HG03095 (cell line): ENCODE measurements around the gene TMEM171.

ENCODE experiments used
- ATAC-seq: cut with Tn5 transposase; IDR thresholded peaks from one replicate; pipeline ENCODE4 v1.9.1; 2021; ENCODE audit warnings: moderate library complexity; ENCODE audit not compliant: unreplicated experiment

Gene TMEM171, protein sequence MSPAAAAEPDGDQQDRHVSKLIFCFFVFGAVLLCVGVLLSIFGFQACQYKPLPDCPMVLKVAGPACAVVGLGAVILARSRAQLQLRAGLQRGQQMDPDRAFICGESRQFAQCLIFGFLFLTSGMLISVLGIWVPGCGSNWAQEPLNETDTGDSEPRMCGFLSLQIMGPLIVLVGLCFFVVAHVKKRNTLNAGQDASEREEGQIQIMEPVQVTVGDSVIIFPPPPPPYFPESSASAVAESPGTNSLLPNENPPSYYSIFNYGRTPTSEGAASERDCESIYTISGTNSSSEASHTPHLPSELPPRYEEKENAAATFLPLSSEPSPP

DNA sequence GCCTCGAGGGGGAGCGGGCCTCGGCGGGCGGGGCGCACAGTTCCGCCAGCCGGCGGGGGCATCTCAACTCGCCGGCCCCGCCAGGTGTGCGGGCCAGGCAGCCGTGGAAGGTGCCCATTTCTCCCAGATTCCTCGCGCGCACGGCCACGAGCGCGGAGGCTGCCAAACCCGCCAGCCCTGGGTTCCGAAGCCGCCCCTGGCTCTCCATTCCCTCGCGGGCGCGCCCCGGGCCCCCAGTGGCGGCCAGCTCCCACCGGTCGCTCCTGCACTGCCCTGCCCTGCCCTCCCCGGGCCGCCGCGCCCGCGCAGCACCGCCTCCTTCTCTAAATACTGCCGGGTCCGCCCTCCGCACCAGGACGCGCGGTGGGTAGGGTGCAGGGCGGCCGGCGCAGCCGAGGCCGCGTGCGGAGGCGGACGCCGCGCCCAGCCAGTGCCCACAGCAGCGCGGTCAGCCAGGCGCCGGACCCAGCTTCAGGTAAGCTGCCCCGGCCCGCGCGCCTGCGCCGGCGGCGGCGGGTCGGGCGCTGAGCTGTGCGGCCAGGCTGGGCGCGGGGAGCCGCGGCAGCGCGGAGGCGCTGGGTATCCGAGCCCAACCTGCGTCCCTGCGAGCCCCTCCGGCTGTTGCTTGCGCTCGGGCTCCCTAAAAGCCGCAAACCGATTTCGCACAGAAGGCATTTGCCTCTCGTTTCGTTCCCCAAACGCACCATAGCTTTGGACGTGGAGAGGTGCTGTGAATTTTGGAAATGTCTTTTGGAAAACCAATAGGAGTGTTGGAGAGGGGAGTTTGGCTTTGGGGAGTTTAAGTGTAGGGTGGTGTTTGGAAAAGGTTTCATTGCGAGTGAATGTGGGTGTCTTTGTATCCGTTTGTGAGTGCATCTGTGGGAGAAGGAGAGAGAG, at the start of gene TMEM171:
TMEM171 (plus strand) TSS at position 354 of the 897 bp plus-strand sequence. CDS start 2,799 bp downstream, outside the sequence.
- no peak for ATAC-seq

DNA sequence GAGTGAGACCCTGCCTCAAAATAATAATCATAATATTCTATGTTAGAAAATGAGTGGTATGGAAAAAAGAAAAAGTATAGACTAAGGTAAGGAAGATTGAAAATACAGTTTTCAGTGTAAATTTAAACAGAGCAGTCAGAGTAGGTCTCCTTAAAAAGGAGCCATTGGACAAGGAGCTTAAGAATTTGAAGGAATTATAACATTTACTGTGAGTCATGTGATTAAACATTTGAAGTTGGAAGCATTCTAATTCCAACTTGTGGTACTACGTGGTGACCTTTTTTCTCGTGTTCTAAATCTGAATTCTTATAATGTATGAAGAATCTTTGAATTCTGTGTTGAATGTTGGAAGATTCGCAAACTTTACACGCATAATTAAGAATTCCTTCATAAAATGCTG, 39.3 kb upstream of the TMEM171 start:
- no peak for ATAC-seq

DNA sequence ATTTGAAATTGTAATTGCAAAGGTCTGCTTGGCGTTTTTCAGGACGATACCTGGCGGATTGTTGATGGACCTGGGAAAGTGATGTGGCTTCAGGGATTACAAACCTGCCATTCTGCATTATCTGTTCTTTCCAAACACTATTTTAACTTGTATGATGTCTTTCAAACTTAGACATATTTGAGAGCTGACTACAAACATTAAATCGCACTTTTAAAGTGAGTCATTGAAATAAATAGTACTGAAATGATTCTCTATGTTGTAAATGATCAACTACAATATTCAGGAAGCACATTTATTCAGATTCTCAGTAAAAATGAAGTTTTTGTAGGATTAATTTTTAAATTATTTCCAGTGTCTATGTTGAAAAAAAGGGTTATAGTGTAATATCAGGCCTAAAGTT, 32.3 kb upstream of the TMEM171 start:
- ATAC-seq = no peak

DNA sequence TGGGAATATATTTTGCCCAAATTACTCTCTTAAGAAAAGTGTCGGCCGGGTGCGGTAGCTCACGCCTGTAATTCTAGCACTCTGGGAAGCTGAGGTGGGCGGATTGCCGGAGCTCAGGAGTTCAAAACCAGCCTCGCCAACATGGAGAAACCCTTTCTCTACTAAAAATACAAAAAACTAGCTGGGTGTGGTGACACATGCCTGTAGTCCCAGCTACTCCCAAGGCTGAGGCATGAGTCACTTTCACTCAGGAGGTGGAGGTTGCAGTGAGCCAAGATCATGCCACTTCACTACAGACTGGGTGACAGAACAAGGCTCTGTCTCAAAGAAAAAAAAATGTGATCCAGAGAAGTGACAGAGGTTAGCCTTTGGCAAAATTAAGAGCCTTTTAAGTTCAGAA, 26.4 kb upstream of the TMEM171 start:
- no peak for ATAC-seq

DNA sequence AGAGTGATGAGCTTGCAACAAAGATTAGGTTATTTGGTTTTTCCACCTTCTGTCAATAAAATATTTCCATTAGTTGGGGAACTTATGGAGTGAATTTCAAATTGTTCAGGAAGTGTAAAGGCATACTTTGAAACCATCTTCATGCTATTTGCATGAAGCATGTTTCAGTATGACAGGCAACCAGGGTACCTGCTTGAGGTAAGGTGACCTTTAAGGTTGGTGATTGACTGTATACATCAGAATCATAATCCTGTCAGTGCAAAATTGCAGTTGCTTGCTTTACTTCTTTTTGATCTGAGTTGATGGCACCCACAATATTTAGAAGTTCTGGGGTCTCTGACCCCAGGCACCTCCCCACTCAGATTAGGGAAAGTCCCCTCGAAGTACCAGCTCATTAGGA, 26.0 kb upstream of the TMEM171 start:
- no peak for ATAC-seq

DNA sequence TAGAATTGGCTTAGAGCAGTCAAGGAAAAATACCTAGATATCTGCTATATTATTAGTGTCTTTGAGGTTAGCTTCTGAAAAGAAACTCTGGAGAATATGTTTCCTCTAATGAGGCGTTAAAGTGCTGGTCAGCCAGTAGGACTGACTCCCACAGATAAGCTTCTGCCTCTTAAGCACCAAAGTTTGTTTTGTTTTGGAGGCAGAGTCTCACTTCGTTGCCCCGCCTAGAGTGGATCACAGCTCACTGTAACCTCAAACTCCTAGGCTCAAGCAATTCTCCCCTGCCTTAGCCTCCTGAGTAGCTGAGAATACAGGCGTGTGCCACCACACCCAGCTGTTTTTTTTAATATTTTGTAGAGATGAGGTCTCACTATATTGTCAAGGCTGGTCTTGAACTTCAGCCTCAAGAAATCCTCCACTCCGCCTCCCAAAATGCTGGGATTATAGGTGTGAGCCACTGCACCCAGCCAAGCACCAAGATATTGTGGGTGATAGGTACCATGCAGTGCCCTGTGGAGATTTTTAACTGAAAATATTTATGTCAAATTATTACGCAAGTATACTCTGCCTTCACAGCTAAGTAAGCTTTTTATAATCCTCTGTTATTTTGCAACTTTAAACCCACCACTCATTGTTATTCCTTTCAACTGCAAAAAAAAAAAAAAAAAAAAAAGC, 24.7 kb upstream of the TMEM171 start:
- ATAC-seq = no peak

DNA sequence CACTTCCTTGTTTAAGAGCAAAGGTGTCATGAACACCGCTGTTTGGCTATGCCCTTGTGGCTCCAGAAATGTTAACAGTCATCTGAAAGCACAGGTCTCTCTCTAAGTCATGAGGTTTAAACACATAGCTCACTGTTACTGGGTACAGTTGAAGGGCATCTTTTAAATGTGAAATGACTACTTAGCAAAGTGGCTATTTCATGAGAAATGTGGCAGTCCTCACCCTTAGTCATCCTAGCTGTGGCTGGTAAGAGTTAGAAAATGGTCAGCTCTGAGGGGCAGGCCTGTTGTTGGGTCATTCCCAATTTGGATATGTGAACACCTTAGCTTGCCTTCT, 24.2 kb upstream of the TMEM171 start:
- no peak for ATAC-seq

DNA sequence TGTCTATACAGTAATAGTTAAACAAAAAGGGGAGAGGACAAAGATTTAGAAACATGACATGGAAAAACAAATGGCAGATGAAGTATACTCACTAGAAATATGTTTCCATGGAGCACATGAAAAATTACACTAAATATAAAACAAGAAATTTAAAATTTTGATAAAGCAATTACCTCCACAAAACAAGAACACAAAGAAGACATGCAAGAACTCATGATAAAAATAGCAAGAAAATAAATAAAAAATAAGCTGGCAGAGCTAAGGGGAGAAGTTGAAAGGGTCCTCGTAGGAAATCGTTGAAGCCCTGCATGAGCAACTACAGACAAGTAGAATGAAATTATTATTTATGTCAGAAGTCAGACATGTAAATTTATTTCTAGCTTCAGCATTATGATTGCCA, 22.6 kb upstream of the TMEM171 start:
- ATAC-seq = no peak

DNA sequence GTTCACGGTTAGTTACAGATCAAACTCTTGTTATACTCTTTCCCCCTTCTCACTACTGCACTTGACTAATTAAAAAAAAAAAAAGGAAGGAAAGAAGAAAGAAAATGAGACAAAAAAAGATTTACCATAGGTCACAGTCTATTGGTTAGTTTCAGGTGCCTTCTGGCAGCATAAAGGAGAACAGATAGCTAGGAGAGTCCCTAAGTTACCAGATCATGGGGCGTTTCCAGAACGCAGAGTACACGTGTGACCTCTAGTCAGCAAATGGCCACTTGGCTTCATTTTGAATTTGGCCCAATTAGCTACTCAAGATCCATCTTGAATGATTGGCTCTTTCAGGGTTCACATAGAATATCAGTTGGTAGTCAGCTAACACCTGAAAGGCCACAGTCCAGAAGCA, 20.3 kb upstream of the TMEM171 start:
- ATAC-seq = no peak

DNA sequence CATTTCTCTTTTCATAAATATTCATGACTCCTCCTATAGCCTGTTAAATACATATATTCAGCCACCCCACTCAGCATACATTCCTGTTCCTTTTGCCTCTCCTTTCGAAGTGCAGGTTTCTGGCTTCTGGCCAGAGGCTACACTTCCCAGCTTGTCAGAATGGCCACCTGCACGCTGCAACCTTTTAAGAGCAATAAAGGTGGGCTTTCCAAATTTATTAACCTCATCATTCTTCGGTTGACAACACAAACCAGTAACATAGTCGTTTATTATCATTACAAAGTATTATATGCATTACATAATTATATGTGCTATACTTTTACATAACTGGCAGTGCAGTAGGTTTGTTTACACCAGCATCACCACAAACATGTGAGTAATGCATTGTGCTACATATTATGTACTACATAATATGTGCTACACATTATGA, 16.5 kb upstream of the TMEM171 start:
- ATAC-seq = no peak

DNA sequence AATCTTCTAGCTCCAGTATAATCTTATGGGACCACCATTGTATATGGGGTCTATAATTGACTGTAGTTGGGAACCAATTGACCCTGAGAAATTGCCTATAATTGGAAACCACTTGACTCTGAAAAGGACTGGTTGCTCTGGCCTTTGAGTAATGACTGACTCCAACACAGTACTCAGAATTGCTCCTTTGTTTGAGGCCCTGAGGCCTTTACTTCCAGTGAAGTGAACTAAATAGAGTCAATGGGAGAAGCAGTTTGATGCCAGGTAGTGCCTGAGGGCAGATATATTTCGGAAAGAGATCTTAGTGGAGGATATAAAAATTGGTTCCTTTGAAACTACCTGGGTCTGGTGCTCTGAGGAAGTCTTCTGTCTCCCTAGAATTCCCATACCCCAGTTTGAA, 16.0 kb upstream of the TMEM171 start:
- ATAC-seq = no peak

DNA sequence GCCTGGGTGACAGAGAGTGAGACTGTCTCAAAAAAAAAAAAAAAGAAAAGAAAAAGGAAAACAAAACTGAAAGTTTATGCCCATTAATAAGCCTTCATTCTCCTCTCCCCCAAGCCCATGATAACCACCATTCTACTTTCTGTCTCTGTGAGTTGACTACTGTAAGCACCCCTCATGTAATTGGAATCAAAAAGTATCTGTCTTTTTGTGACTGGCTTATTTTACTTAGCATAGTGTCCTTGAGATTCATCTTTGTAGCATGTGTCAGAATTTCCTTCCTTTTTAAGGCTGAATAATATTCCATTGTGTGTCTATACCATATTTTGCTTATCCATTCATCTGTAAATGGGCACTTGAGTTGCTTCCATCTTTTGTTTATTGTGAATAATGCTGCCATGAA, 14.0 kb upstream of the TMEM171 start:
- ATAC-seq = no peak

DNA sequence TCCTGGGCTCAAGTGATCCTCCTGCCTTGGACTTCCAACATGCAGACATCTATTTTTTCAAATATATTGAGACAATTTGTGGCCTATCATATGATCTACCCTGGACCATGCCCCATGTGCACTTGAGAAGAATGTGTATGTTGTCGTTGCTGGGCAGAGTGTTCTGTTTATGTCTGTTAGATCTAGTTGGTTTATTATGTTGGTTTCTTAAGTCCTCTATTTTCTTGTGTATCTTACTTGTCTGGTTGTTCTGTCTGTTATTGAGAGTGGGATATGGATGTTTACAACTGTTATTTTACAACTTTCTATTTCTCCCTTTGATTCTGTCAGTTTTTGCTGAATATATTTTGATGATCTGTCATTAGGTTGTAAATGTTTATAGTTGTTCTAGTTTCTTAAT, 10.2 kb upstream of the TMEM171 start:
- no peak for ATAC-seq

DNA sequence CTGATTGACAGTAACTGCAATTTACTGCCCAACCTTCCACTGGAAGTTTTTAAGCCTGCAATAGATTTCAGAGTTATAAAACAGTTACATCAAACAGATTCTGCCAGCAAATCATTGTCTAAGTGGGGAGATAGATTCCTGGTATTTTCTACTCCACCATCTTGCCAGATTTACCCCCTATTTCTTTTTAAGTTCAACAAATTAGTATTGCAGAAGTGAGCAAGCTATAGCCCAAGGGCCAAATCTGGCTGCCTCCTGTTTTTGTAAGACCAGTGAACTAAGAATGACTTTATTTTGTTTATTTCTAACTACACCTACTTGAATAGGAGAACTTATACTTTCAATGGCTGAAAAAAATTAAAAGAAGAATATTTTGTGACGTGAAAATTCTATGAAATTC, 8.8 kb upstream of the TMEM171 start:
- no peak for ATAC-seq

DNA sequence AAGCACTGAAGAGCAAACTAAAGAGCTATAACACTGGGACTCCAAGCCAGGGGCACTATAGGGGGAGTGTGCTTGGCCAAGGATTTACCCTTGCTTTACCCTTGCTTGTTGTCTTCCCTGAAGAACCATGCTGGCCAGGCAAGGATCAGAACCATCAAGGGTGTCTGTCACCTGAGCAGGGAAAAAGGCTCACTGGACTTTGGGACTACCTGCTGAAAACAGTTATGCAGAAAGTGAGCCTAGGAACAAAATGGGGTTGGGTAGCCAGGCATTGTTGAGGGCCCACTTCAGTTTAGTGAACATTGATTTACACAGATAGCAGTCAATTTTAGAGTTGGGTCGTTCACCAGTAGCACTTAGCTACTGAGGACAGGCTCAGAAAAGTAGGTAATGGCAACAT, 8.0 kb upstream of the TMEM171 start:
- ATAC-seq = no peak

DNA sequence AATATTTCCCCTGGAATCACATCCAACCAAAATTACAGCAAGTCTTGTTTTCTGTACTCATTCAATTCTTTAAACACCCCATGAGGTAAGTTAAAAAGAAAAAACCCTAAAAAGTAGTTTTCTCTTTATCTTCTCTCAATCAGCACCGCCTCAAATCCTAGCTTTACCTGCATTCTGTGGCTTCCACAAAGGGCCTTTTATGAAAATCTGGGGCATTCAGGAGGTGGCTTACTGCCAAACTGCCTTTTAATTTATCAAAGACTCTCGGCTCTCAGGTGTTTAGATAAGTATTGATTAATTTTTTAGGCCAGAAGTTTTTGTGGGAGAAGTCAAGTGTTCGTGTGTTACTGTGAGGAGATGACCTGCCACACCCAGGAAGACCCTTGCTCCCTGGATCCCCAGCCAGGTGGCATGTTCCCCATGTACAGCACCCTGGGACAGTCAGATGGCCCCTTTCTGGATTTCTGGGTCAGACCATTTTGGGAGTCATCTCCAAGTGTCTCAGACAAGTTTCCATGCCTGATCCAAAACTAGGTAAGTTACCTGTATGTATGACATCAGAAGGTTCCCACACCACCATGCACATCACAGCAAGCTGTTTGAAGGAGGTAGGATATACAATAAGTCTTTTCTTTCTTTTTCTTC, 6.2 kb upstream of the TMEM171 start:
- no peak for ATAC-seq

DNA sequence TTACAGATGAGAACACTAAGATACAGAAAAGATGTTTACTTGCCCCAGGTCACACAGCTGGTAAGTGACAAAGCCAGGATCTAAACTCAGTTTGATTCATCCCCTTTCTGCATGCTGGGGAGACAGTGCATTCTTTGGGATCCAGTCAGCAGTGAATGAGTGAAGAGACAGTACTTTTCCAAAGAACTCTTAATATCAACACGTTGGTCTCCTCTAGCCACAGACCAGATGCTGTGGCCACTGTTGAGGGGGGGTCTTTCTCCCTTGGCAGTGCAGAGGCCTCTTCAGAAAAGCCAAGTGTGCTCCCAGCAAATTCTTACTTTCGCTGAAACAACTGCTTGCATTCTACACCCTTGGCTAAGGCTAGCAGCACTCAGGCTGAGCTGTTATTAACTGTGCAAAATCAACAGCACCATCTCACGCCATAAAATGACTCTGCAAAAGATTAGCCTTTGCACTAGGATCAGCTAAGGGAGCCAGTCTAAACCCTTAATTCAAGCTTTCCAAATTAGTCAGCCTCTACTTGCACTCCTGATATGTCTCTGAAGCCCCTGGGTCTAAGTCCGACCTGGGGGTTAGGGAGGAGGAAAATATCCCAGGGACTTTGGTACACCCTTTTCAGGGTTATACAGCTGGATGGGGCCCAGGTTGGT, 4.8 kb upstream of the TMEM171 start:
- no peak for ATAC-seq

DNA sequence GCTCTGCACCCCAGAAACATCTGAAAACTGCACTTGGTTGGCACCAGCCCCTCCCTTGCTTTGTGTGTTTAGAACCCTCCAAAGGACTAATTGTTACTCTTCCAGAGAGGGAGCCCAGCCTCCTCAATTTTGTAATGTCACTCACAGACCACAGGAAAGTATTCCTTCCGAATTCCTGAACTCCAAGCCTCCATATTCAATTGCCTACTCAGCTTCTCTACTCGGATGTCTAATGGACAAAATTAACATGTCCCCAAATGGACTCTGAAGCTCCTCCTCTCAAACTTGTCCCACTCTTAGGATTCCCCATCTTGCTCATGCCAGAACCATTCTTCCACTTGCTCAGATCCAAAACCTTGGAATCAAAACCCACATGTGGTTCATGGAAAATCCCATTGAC, 3.9 kb upstream of the TMEM171 start:
- no peak for ATAC-seq

DNA sequence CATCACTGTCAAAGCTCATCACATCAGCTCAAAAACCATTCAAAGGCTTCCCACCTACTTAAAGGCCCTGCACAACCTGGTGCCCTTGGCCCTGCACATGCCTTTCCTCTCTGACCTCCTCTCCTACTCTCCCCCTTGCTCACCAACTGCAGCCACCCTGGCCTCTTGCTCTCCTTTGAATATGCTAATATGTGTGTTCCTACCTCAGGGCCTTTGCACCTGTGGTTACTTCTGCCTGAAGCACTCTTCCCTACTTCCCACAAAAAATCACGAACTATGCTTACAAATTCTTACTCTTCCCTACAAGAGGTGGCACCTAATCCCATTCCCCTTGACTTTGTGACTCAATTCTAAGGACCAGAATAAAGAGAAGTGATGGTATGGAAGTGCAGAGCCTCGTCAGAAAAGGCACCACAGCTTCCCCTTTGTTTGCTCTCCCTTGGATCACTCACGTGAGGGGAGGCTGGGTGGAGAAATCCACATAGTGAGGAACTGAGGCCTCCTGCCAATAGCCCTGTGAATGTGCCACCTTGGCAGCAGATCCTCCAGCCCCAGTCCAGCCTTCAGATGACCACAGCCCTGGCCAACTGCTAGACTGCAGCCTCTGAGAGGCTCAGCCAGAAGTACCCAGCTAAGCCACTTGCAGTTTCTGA, 3.2 kb upstream of the TMEM171 start:
- no peak for ATAC-seq

DNA sequence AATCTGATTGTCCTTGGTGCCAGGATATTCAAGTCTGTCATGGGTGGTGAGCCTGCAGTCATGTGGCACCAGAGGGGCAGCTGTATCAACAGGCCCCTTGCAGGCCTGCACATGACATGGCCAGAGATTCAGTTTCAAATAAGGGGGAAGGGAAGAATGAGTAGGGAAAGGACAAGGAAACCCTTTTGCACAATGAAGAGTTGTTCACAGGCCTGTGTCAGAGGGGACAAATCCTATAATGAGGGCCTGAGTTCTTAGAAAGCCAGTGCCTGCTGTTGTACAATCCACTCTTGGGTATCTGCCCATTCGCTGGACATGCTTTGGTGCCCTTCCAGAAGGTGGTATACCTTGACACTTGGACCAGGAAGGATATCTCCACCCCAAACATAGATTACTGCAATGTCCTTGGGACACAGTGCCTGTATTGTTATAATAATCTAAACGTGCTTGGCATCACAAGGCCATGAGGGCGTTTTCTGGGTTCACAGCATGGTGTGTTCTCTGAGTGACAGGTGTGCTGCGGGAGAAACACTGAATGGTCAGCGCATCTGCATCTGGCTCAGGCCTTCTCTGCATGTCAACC, 1.9 kb upstream of the TMEM171 start:
- ATAC-seq = no peak
